HCT116 (cell line): Measurements from ENCODE around the gene ROBO1.

ENCODE experiments used
- CEBPB ChIP-seq: IDR thresholded peaks from 2 replicates; pipeline ENCODE4 v1.6.1; 2012; ENCODE audit warnings: low read depth
- EZH2 ChIP-seq: fragments of 200-600 bp; sonication (generic); IDR thresholded peaks from 2 replicates; pipeline ENCODE4 v1.6.1; 2017; ENCODE audit warnings: antibody characterized with exemption, mixed run types
- EZH2phosphoT487 ChIP-seq: fragments of 200-600 bp; IDR thresholded peaks from 2 replicates; pipeline ENCODE4 v1.6.1; 2018; ENCODE audit warnings: antibody characterized with exemption, borderline replicate concordance
- FOSL1 ChIP-seq: IDR thresholded peaks from 2 replicates; pipeline ENCODE4 v1.6.1; 2012; ENCODE audit warnings: low read depth
- JUND ChIP-seq: IDR thresholded peaks from 2 replicates; pipeline ENCODE4 v1.6.1; 2012
- POLR2A ChIP-seq: IDR thresholded peaks from 2 replicates; pipeline ENCODE4 v1.7.0; 2011; ENCODE audit warnings: borderline replicate concordance; ENCODE audit not compliant: insufficient read depth, insufficient read length; ENCODE audit errors: extremely low read depth
- RAD21 ChIP-seq: IDR thresholded peaks from 2 replicates; pipeline ENCODE4 v1.6.1; 2012; ENCODE audit warnings: low read depth, mild to moderate bottlenecking
- TF ChIP-seq, protein P1 (sequence below), 3 experiments: fragments of 200-600 bp in 1 of 3; sonication (generic) in 1 of 3; IDR thresholded peaks in 2 of 3; conservative IDR thresholded peaks in 1 of 3; 2 replicates each; pipeline ENCODE4 v1.5.1; 2012 to 2017; ENCODE audit warnings: low read depth in 2 of 3, low read length in 2 of 3, antibody characterized with exemption in 1 of 3, borderline replicate concordance in 1 of 3, control low read depth in 1 of 3, mild to moderate bottlenecking in 1 of 3, mixed read lengths in 1 of 3, mixed run types in 1 of 3, moderate library complexity in 1 of 3; ENCODE audit not compliant: insufficient read depth in 1 of 3
- TF ChIP-seq, protein P2 (sequence below): IDR thresholded peaks from 2 replicates; pipeline ENCODE4 v1.6.1; 2012; ENCODE audit warnings: low read depth

DNA sequence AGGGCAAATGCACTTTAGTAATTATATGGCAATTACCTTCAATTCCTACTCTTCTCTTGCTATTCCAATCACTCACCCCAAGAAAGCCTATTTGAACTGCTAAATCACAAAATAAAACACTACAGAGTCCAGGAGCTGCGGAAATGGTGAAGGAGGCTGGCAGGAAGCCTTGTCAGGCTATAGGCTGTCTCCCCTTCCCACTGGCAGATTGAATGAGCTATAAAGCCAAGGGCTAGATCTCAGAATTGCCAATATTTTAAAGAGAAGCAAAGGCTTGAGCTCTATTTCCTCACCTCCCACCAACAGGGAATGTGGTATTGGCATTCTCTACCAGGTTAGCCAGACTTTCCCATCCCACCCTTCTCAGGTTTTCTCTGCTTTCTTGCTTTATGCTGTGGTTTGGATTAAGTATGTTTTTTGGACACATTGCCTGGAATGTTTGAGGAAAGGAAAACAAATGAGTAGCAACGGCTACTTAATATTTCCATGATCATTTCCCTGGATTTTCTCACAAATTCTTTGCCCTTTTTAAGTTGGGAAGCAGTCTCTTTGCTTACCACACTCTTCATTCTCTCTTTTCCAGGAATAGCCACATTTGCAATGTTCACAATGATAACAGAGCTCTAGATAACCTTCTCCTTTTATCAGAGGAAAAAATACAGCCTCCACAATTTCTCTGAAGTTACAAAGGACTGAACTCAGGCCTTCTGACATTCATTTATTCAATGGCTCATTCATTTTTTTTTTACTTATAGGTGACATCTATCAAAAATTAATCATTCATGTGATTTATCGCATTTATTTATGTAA lies 1125.4 kb downstream of the ROBO1 start:
- TF ChIP-seq EZH2: no peak
- TF ChIP-seq EZH2phosphoT487: no peak
- TF ChIP-seq, protein P1, sequence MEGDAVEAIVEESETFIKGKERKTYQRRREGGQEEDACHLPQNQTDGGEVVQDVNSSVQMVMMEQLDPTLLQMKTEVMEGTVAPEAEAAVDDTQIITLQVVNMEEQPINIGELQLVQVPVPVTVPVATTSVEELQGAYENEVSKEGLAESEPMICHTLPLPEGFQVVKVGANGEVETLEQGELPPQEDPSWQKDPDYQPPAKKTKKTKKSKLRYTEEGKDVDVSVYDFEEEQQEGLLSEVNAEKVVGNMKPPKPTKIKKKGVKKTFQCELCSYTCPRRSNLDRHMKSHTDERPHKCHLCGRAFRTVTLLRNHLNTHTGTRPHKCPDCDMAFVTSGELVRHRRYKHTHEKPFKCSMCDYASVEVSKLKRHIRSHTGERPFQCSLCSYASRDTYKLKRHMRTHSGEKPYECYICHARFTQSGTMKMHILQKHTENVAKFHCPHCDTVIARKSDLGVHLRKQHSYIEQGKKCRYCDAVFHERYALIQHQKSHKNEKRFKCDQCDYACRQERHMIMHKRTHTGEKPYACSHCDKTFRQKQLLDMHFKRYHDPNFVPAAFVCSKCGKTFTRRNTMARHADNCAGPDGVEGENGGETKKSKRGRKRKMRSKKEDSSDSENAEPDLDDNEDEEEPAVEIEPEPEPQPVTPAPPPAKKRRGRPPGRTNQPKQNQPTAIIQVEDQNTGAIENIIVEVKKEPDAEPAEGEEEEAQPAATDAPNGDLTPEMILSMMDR (IDR thresholded peaks at IDR 0.05 in 2 of 3, conservative IDR thresholded peaks at IDR 0.05 in 1 of 3; ENCODE audit: borderline replicate concordance in 1 of 3, insufficient read depth in 1 of 3, low read depth in 2 of 3, low read length in 2 of 3): no peak
- no peak for TF ChIP-seq CEBPB
- no peak for TF ChIP-seq POLR2A
- TF ChIP-seq JUND: no peak
- no peak for TF ChIP-seq FOSL1
- TF ChIP-seq RAD21: no peak
- TF ChIP-seq, protein P2, sequence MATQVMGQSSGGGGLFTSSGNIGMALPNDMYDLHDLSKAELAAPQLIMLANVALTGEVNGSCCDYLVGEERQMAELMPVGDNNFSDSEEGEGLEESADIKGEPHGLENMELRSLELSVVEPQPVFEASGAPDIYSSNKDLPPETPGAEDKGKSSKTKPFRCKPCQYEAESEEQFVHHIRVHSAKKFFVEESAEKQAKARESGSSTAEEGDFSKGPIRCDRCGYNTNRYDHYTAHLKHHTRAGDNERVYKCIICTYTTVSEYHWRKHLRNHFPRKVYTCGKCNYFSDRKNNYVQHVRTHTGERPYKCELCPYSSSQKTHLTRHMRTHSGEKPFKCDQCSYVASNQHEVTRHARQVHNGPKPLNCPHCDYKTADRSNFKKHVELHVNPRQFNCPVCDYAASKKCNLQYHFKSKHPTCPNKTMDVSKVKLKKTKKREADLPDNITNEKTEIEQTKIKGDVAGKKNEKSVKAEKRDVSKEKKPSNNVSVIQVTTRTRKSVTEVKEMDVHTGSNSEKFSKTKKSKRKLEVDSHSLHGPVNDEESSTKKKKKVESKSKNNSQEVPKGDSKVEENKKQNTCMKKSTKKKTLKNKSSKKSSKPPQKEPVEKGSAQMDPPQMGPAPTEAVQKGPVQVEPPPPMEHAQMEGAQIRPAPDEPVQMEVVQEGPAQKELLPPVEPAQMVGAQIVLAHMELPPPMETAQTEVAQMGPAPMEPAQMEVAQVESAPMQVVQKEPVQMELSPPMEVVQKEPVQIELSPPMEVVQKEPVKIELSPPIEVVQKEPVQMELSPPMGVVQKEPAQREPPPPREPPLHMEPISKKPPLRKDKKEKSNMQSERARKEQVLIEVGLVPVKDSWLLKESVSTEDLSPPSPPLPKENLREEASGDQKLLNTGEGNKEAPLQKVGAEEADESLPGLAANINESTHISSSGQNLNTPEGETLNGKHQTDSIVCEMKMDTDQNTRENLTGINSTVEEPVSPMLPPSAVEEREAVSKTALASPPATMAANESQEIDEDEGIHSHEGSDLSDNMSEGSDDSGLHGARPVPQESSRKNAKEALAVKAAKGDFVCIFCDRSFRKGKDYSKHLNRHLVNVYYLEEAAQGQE: no peak
